Endothelial cell of hepatic sinusoid (primary cell): Measurements from ENCODE around the gene CSNK1D.

Experiments used
- in situ Hi-C: cut with HindIII; loops from 2 replicates; pipeline ENCODE4 v1.10.0; 2017; ENCODE audit warnings: low sequenced_read_pairs

The CSNK1D gene

GRCh38 chr17:82231562-82232321 is 41.8 kb downstream of the CSNK1D start:
- in situ Hi-C loops, result no loop called here

- in situ Hi-C loops, result no loop called here
Measured at GRCh38 chr17:82231312-82231561, 42.3 kb downstream of the CSNK1D start.

- in situ Hi-C loops, result no loop called here
Measured at GRCh38 chr17:82230609-82231311, 42.7 kb downstream of the CSNK1D start.

GRCh38 chr17:82229698-82230608 is 43.5 kb downstream of the CSNK1D start:
- in situ Hi-C loops, result no loop called here

- in situ Hi-C loops, result no loop called here
Measured at GRCh38 chr17:82228842-82229697, 44.4 kb downstream of the CSNK1D start, which contains the start of gene SLC16A3. Gene SLC16A3, plus strand, starts transcription at chr17:82229042. Its CDS starts 6,967 bp downstream, at chr17:82236009.

GRCh38 chr17:82228278-82228841 is 45.1 kb downstream of the CSNK1D start:
- in situ Hi-C loops, result no loop called here

- in situ Hi-C loops, result no loop called here
Measured at GRCh38 chr17:82227629-82228277, 45.7 kb downstream of the CSNK1D start.

GRCh38 chr17:82226809-82227628 is 46.5 kb downstream of the CSNK1D start:
- in situ Hi-C loops, result no loop called here

GRCh38 chr17:82226146-82226808 is 47.2 kb downstream of the CSNK1D start:
- in situ Hi-C loops, result no loop called here

- in situ Hi-C loops, result no loop called here
Measured at GRCh38 chr17:82225368-82226029, 48.0 kb downstream of the CSNK1D start.

GRCh38 chr17:82224666-82225065 is 48.8 kb downstream of the CSNK1D start:
- in situ Hi-C loops, result no loop called here

GRCh38 chr17:82223517-82223916 is 50.0 kb downstream of the CSNK1D start:
- in situ Hi-C loops, result no loop called here

GRCh38 chr17:82222816-82223215 is 50.7 kb downstream of the CSNK1D start:
- in situ Hi-C loops, result no loop called here

- in situ Hi-C loops, result no loop called here
Measured at GRCh38 chr17:82221341-82221902, 52.1 kb downstream of the CSNK1D start.

GRCh38 chr17:82219753-82220709 is 53.5 kb downstream of the CSNK1D start:
- in situ Hi-C loops, result no loop called here

GRCh38 chr17:82219083-82219482 is 54.4 kb downstream of the CSNK1D start:
- in situ Hi-C loops, result no loop called here
